ENCODE measurements around the gene KRTAP4-7. TPM values are rescaled to one million over a fixed set of nuclear protein-coding genes. Genes with fewer than 3 reads are reported as not detected.

KRTAP4-7 gene
- total RNA-seq, 1 donor from 2014 or later, result not detected

Other genes starting within 250 kb of the KRTAP4-7 start
- gene KRT12, start 216.9 kb upstream of the KRTAP4-7 start, total RNA-seq (ENCODE audit: unreplicated experiment), result not detected
- not detected for gene KRT20, start 198.9 kb upstream of the KRTAP4-7 start, total RNA-seq (ENCODE audit: unreplicated experiment)
- not detected for gene KRT23, start 146.5 kb upstream of the KRTAP4-7 start, total RNA-seq (ENCODE audit: unreplicated experiment)
- gene KRT39, start 117.2 kb upstream of the KRTAP4-7 start, total RNA-seq (ENCODE audit: unreplicated experiment), result 0.15 TPM
- not detected for gene KRT40, start 99.8 kb upstream of the KRTAP4-7 start, total RNA-seq (ENCODE audit: unreplicated experiment)
- gene KRTAP3-3, start 90.0 kb upstream of the KRTAP4-7 start, total RNA-seq (ENCODE audit: unreplicated experiment), result not detected
- gene KRTAP3-2, start 84.2 kb upstream of the KRTAP4-7 start, total RNA-seq (ENCODE audit: unreplicated experiment), result not detected
- gene KRTAP3-1, start 75.0 kb upstream of the KRTAP4-7 start, total RNA-seq (ENCODE audit: unreplicated experiment), result not detected
- gene KRTAP1-5, start 56.9 kb upstream of the KRTAP4-7 start, total RNA-seq (ENCODE audit: unreplicated experiment), result not detected
- gene KRTAP1-4, start 54.0 kb upstream of the KRTAP4-7 start, total RNA-seq (ENCODE audit: unreplicated experiment), result not detected
- gene KRTAP1-3, start 49.3 kb upstream of the KRTAP4-7 start, total RNA-seq (ENCODE audit: unreplicated experiment), result not detected
- gene KRTAP1-1, start 42.7 kb upstream of the KRTAP4-7 start, total RNA-seq (ENCODE audit: unreplicated experiment), result not detected
- gene KRTAP2-1, start 36.8 kb upstream of the KRTAP4-7 start, total RNA-seq (ENCODE audit: unreplicated experiment), result not detected
- not detected for gene KRTAP2-2, start 28.9 kb upstream of the KRTAP4-7 start, total RNA-seq (ENCODE audit: unreplicated experiment)
- gene KRTAP2-3, start 24.0 kb upstream of the KRTAP4-7 start, total RNA-seq (ENCODE audit: unreplicated experiment), result not detected
- gene KRTAP2-4, start 18.3 kb upstream of the KRTAP4-7 start, total RNA-seq (ENCODE audit: unreplicated experiment), result not detected
- gene KRTAP4-8, start 14.0 kb downstream of the KRTAP4-7 start, total RNA-seq (ENCODE audit: unreplicated experiment), result not detected
- gene KRTAP4-16, start 18.1 kb downstream of the KRTAP4-7 start, total RNA-seq (ENCODE audit: unreplicated experiment), result not detected
- not detected for gene KRTAP4-9, start 21.2 kb downstream of the KRTAP4-7 start, total RNA-seq (ENCODE audit: unreplicated experiment)
- not detected for gene KRTAP4-11, start 34.2 kb downstream of the KRTAP4-7 start, total RNA-seq (ENCODE audit: unreplicated experiment)
- not detected for gene KRTAP4-12, start 40.0 kb downstream of the KRTAP4-7 start, total RNA-seq (ENCODE audit: unreplicated experiment)
- not detected for gene KRTAP4-6, start 56.4 kb downstream of the KRTAP4-7 start, total RNA-seq (ENCODE audit: unreplicated experiment)
- not detected for gene KRTAP4-5, start 65.7 kb downstream of the KRTAP4-7 start, total RNA-seq (ENCODE audit: unreplicated experiment)
- not detected for gene KRTAP4-4, start 76.6 kb downstream of the KRTAP4-7 start, total RNA-seq (ENCODE audit: unreplicated experiment)
- not detected for gene KRTAP4-3, start 84.1 kb downstream of the KRTAP4-7 start, total RNA-seq (ENCODE audit: unreplicated experiment)
- not detected for gene KRTAP4-2, start 94.1 kb downstream of the KRTAP4-7 start, total RNA-seq (ENCODE audit: unreplicated experiment)
- not detected for gene KRTAP4-1, start 100.8 kb downstream of the KRTAP4-7 start, total RNA-seq (ENCODE audit: unreplicated experiment)
- not detected for gene KRTAP9-1, start 105.7 kb downstream of the KRTAP4-7 start, total RNA-seq (ENCODE audit: unreplicated experiment)
- not detected for gene KRTAP9-2, start 142.5 kb downstream of the KRTAP4-7 start, total RNA-seq (ENCODE audit: unreplicated experiment)
- not detected for gene KRTAP9-3, start 148.3 kb downstream of the KRTAP4-7 start, total RNA-seq (ENCODE audit: unreplicated experiment)
- not detected for gene KRTAP9-8, start 153.8 kb downstream of the KRTAP4-7 start, total RNA-seq (ENCODE audit: unreplicated experiment)
- gene KRTAP9-4, start 165.5 kb downstream of the KRTAP4-7 start, total RNA-seq (ENCODE audit: unreplicated experiment), result not detected
- not detected for gene KRTAP9-9, start 171.2 kb downstream of the KRTAP4-7 start, total RNA-seq (ENCODE audit: unreplicated experiment)
- gene KRTAP9-6, start 181.2 kb downstream of the KRTAP4-7 start, total RNA-seq (ENCODE audit: unreplicated experiment), result not detected
- not detected for gene KRTAP9-7, start 191.5 kb downstream of the KRTAP4-7 start, total RNA-seq (ENCODE audit: unreplicated experiment)
- not detected for gene KRTAP29-1, start 218.7 kb downstream of the KRTAP4-7 start, total RNA-seq (ENCODE audit: unreplicated experiment)
- gene KRTAP16-1, start 225.2 kb downstream of the KRTAP4-7 start, total RNA-seq (ENCODE audit: unreplicated experiment), result not detected
- not detected for gene KRTAP17-1, start 231.6 kb downstream of the KRTAP4-7 start, total RNA-seq (ENCODE audit: unreplicated experiment)